Activated gamma-delta T cell treated with anti-CD3 and anti-CD28 coated beads, Interleukin-2, amount 50 U/mL, for 16 hours (primary cell): ENCODE data around the gene PALM.
"Not testable (repeated sequence)": the region's sequence is repeated elsewhere in the genome, so short reads cannot be mapped to it uniquely, and the experiment has no call there.

ENCODE experiments used
- DNase-seq: peaks from one replicate; pipeline ENCODE4 v3.0.0-alpha.2; 2020; ENCODE audit warnings: low read depth

PALM gene

GRCh38 chr19:732148-733069 lies 23.7 kb downstream of the PALM start:
- no peak for DNase-seq

DNA sequence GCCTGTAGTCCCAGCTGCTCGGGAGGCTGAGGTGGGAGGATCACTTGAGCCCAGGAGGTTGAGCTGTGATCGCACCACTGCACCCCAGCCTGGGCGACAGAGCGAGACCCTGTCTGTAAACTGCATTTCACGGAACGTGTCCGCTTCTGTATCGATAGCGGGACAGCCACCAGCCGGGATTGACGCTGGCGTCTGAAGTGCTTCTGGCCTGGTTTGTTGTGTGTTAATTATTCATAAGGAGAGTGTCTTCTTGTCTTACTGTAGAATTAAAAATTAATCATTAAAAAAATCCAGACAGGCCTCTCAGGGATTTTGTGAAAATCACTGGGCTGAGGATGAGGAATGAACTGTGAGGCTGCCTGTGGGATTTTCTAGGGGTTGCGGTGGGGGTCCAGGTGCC lies 26.0 kb downstream of the PALM start:
- DNase-seq: no peak

- no peak for DNase-seq
These were observed 27.4 kb downstream of the PALM start for GRCh38 chr19:736125-736524.

DNA sequence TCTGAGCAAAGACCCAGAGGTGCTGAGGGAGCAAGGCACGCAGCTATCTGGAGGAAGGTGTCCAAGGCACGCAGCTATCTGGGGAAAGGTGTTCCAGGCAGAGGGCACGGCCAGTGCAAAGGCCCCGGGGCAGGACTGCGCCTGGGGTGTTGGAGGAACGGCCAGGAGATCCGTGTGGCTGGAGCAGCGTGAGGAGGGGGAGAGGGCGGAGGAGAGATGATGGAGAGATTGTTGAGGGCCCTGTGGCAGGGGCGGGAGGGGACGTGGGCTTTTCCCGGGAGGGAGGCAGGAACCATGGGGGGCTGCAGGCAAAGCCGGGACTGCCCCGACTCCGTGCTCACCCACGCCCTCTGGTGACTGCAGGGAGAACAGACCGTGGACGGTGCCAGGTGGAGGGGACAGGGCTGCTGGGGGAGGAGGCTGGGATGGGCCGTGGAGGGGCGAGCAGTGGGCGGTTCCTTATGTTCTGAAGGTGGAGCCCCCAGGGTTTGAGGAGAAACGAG lies 28.9 kb downstream of the PALM start:
- peak; percentile 36 for DNase-seq

DNA sequence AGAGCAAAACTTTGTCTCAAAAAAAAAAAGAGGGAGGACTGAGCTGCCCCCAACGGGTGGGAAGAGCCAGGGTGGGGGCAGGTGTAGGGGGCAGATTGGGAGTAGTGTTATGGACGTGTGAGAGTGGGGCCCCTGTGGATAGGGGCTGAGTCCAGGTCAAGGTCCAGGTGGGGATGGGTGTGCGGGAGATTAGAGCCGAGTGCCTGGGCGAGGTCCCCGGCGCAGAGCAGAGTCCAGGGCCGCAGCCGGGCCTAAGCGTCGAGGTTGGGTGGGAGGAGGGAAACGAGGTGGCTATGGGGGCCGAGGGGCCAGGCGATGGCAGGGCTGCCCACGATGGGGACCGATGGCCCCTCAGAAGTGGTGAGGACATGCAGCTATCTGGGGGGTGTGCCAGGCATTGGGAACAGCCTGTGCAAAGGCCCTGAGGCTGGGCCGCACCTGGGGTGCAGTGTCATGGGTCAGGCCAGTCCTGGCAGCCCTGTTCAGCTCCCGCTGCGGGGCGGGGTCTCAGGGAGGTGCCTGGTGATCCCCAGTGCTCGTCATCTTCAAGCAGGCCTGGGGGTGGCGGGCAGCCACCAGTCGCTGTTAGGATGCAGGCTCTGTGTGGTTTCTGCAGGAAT lies 29.9 kb downstream of the PALM start:
- DNase-seq: no peak

DNA sequence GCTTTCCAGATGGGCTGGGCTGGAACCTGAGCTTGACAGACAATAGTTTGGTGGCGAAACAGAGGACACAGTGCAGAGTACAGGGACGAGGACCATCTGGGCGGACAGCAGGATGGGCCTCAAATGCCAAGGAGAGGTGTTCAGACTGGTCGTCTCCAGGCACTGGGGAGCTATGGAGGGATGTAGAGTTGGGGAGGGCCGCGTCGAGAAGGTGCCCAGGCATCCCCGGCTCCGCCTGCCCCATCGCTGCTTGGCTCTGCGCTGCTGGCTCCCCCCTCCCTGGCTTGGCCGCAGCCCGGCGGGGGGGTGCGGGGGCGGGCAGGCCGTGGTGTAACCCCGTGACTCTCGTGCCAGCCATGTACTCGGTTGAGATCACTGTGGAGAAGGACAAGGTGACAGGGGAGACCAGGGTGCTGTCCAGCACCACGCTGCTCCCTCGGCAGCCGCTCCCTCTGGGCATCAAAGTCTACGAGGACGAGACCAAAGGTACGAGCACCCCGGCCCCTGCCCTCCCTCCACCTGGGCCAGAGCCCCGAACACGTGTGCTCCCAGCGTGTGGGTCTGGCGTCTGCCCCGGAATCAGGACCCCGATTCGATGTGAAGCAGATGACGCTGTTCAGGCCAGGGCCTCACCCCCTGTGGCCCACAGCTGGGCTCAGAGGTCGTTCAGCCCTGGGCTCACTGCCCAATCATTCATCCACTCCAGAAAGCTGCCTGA lies 31.4 kb downstream of the PALM start:
- no peak for DNase-seq

GRCh38 chr19:740816-741505 lies 32.2 kb downstream of the PALM start:
- not testable (repeated sequence) for DNase-seq

DNA sequence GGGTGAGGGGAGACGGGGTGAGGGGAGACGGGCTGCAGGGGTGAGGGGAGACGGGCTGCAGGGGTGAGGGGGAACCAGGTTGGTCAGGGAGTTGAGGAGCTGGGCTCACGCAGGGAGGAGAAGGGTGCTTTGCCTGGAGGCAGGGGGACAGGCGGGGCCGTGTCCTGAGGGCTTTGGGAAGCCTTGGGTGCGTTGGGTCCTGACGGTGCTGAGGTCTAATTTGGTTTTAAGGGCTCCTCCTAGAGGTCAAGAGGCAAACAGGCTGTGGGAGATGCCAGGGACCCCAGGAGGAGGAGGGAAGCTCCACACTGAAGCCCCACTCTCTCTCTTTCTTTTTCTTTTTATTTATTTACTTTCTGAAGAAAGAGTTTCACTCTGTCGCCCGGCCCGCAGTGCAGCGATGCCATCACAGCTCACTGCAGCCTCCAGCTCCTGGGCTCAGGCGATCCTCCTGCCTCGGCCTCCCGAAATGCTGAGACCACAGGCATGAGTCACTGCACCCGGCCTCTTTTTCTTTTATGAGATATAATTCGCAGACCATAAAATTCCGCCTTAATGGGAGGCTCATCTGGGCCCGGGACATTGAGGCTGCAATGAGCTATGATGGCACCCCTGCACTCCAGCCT lies 32.9 kb downstream of the PALM start:
- DNase-seq: no peak

GRCh38 chr19:742540-743075 lies 33.9 kb downstream of the PALM start:
- DNase-seq: no peak

- no peak for DNase-seq
These were observed 34.5 kb downstream of the PALM start for GRCh38 chr19:743168-743687.

GRCh38 chr19:745138-745537 lies 36.4 kb downstream of the PALM start:
- not testable (repeated sequence) for DNase-seq

GRCh38 chr19:746208-746819 lies 37.6 kb downstream of the PALM start:
- DNase-seq: no peak

- no peak for DNase-seq
These were observed 38.2 kb downstream of the PALM start for GRCh38 chr19:746956-747355.

- no peak for DNase-seq
These were observed 38.9 kb downstream of the PALM start for GRCh38 chr19:747432-748273.

DNA sequence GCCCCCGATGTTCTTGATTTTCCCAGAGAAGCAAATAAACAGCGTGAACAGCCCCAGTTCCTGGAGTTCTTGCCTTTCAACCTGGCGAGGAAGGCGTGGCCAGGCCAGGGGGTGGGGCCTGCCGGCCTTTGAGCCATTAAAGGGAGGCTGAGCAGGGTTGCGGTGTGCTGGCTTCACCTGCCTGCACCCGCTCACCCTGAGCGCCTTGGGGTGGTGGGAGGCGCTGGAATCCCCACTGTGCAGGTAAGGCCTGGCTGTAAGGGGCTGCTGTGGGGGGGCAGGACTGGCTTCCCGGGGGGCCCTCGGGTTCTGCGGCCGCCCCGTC lies 39.5 kb downstream of the PALM start:
- no peak for DNase-seq

DNA sequence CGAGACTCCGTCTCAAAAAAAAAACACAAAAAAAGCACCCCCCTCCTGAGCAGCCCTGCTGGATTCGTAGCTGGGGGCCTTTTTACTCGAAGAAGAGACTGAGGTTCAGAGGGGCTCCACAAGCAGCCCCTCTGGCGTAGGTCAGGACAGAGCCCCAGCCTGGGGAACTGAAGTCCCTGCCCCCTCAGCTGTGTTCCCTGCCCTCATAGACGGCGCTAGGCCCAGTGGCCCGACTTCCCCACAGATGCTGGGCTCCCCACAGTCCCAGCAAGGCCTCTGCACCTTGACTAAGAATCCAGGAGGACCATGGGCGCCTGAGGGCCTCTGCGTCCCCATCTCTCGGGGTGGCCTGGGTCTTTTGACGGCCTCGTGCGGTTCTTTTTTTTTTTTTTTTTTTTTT lies 41.1 kb downstream of the PALM start:
- no peak for DNase-seq

GRCh38 chr19:750640-751423 lies 42.1 kb downstream of the PALM start, which contains the start of gene MISP:
MISP (plus strand) TSS chr19:751112; CDS start chr19:756947, 5,835 bp downstream.
- DNase-seq: no peak

GRCh38 chr19:751501-752341 lies 43.0 kb downstream of the PALM start:
- DNase-seq: no peak
